Measurements from ENCODE around the gene KIAA1586. TPM values are rescaled to one million over a fixed set of nuclear protein-coding genes. Genes with fewer than 3 reads are reported as not detected.

The KIAA1586 gene
- total and polyA plus RNA-seq, 9 of the 15 experiments (the other 6 are each of a cell fraction or from before 2014, with no cell fraction given), result 23.4 to 43.6 (median 29.5) TPM

DNA sequence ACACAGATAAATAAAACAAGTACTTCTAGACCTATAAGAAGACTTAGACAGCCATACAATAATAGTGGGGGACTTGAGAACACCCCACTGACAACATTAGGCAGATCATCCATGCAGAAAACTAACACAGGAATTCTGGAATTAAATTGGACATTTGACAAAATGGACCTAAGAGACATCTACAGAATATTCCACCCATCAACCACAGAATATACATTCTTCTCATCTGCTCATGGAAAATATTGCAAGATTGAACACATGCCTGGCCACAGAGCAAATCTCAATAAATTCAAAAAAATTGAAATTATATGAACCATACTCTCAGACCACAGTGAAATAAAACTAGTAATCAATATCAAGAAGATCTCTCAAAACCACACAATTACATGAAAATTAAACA lies 44.3 kb upstream of the KIAA1586 start (continued):
- TF ChIP-seq ZNF445 (CRISPR knock-in tag; IDR thresholded peaks at IDR 0.05; ENCODE audit: low read depth), result no peak
- TF ChIP-seq ATF3 (IDR thresholded peaks at IDR 0.05), result no peak
- no peak for TF ChIP-seq ATF3 (CRISPR knock-in tag; conservative IDR thresholded peaks at IDR 0.05)
- TF ChIP-seq NR2C2 (CRISPR knock-in tag; IDR thresholded peaks at IDR 0.05), result no peak
- no peak for TF ChIP-seq NR2C2 (tag; IDR thresholded peaks at IDR 0.05)
- no peak for TF ChIP-seq CEBPB (tag; IDR thresholded peaks at IDR 0.05)
- TF ChIP-seq CREM (IDR thresholded peaks at IDR 0.05; ENCODE audit: low read depth), result no peak
- TF ChIP-seq USF1 (CRISPR knock-in tag; IDR thresholded peaks at IDR 0.05), result no peak
- TF ChIP-seq MBD2 (IDR thresholded peaks at IDR 0.05; ENCODE audit: borderline replicate concordance, low read depth), result no peak

GRCh38 chr6:57004292-57004691 lies 42.2 kb upstream of the KIAA1586 start:
- Histone ChIP-seq H3K27me3 (ENCODE audit: control insufficient read depth in 2 of 2, insufficient read depth in 2 of 2, low read length in 2 of 2) (no peaks in the 10 kb centered on the region), H3K4me2 (ENCODE audit: insufficient read depth, low read length) (no peak overlapping the region), H3K4me3 (no peak overlapping the region), H3K27ac (ENCODE audit: extremely low read depth, low read depth, low read length) (no peak overlapping the region), H3K9ac (ENCODE audit: insufficient read depth in 1 of 2, low read depth in 2 of 2, low read length in 2 of 2) (no peak overlapping the region), H3K9me3 (replicated peaks; ENCODE audit: control insufficient read depth, insufficient read depth, low read depth, low read length) (no peaks in the 10 kb centered on the region), H2AFZ (ENCODE audit: low read depth, low read length) (no peak overlapping the region), H3K4me1 (replicated peaks in 1 of 2; ENCODE audit: control insufficient read depth in 2 of 2, insufficient read depth in 2 of 2, low read length in 2 of 2) (no peaks in the 10 kb centered on the region; a peak in 1 of 5 replicates), H4K20me1 (replicated peaks; ENCODE audit: control insufficient read depth, insufficient read depth, low read length) (no peaks in the 10 kb centered on the region), H3K79me2 (ENCODE audit: control insufficient read depth, insufficient read depth, low read length) (no peaks in the 10 kb centered on the region), H3K36me3 (ENCODE audit: control insufficient read depth, insufficient read depth, low read length) (no peaks in the 10 kb centered on the region), H3K9me1 (ENCODE audit: control insufficient read depth, insufficient read depth, low read length) (no peaks in the 10 kb centered on the region)
- intact Hi-C loops (cut with micrococcal nuclease) (no loop called here), in situ Hi-C loops (cut with MboI) (no loop called here)
- ChIA-PET CTCF (ENCODE audit: low intra/inter-chr PET ratio) (no interaction called here), POLR2A (interaction anchor here (1.0 kb wide), 1 partner anchor 292 kb away, joined by 3 read pairs; no protein-coding TSS in a partner anchor)
- no peak for FAIRE-seq
- 62% methylated on average over 13 of the region's 14 CpGs for whole genome bisulfite sequencing (ENCODE audit: insufficient coverage, low coverage, missing lambda C conversion rate)
- no TSS peak for BruUV-seq (replicated peaks)
- DNase-seq (ENCODE audit: extremely low read depth in 1 of 4, low spot score in 3 of 4), result no peak
- no peak for ATAC-seq
- no peak for TF ChIP-seq ZKSCAN1 (IDR thresholded peaks at IDR 0.05; ENCODE audit: low read depth, low read length)
- TF ChIP-seq ZBTB8A (IDR thresholded peaks at IDR 0.05; ENCODE audit: partially characterized antibody), result no peak
- no peak for TF ChIP-seq NEUROD1 (IDR thresholded peaks at IDR 0.05; ENCODE audit: borderline replicate concordance, low read depth, low read length, partially characterized antibody)
- TF ChIP-seq SP2 (IDR thresholded peaks at IDR 0.05; ENCODE audit: extremely low read depth, low read depth, low read length, poor library complexity, severe bottlenecking), result no peak
- TF ChIP-seq, protein P1, sequence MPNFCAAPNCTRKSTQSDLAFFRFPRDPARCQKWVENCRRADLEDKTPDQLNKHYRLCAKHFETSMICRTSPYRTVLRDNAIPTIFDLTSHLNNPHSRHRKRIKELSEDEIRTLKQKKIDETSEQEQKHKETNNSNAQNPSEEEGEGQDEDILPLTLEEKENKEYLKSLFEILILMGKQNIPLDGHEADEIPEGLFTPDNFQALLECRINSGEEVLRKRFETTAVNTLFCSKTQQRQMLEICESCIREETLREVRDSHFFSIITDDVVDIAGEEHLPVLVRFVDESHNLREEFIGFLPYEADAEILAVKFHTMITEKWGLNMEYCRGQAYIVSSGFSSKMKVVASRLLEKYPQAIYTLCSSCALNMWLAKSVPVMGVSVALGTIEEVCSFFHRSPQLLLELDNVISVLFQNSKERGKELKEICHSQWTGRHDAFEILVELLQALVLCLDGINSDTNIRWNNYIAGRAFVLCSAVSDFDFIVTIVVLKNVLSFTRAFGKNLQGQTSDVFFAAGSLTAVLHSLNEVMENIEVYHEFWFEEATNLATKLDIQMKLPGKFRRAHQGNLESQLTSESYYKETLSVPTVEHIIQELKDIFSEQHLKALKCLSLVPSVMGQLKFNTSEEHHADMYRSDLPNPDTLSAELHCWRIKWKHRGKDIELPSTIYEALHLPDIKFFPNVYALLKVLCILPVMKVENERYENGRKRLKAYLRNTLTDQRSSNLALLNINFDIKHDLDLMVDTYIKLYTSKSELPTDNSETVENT (CRISPR knock-in tag; IDR thresholded peaks at IDR 0.05), result no peak
- TF ChIP-seq, protein P2, sequence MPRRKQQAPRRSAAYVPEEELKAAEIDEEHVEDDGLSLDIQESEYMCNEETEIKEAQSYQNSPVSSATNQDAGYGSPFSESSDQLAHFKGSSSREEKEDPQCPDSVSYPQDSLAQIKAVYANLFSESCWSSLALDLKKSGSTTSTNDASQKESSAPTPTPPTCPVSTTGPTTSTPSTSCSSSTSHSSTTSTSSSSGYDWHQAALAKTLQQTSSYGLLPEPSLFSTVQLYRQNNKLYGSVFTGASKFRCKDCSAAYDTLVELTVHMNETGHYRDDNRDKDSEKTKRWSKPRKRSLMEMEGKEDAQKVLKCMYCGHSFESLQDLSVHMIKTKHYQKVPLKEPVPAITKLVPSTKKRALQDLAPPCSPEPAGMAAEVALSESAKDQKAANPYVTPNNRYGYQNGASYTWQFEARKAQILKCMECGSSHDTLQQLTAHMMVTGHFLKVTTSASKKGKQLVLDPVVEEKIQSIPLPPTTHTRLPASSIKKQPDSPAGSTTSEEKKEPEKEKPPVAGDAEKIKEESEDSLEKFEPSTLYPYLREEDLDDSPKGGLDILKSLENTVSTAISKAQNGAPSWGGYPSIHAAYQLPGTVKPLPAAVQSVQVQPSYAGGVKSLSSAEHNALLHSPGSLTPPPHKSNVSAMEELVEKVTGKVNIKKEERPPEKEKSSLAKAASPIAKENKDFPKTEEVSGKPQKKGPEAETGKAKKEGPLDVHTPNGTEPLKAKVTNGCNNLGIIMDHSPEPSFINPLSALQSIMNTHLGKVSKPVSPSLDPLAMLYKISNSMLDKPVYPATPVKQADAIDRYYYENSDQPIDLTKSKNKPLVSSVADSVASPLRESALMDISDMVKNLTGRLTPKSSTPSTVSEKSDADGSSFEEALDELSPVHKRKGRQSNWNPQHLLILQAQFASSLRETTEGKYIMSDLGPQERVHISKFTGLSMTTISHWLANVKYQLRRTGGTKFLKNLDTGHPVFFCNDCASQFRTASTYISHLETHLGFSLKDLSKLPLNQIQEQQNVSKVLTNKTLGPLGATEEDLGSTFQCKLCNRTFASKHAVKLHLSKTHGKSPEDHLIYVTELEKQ (CRISPR knock-in tag; IDR thresholded peaks at IDR 0.05), result no peak
